AG04449 (cell line): ENCODE measurements around the gene SMAD1.

Experiments used
- CTCF ChIA-PET: fragments of 350-600 bp; formaldehyde crosslinking; extraction: SDS; loops from one replicate; lab custom pipeline; 2021; ENCODE audit warnings: antibody characterized with exemption; lab: Yijun Ruan, JAX
- POLR2A ChIA-PET: fragments of 400-600, 350-600 bp; formaldehyde crosslinking; extraction: SDS; loops from one replicate; lab custom pipeline; 2020; ENCODE audit warnings: antibody characterized with exemption, inconsistent platforms; lab: Yijun Ruan, JAX
- DNase-seq: peaks from one replicate; pipeline ENCODE4 v3.0.0-alpha.2; 2010; ENCODE audit warnings: low read depth, low spot score
- H3K4me3 ChIP-seq: 2 replicates; pipeline ENCODE4 v1.5.1; 2011; ENCODE audit warnings: low read depth, mild to moderate bottlenecking, control low read depth, low read length
- TF ChIP-seq, protein P1 (sequence below): IDR thresholded peaks from one replicate; pipeline ENCODE4 v1.5.1; 2011; ENCODE audit warnings: mild to moderate bottlenecking, moderate library complexity, low read length, control low read depth, inconsistent platforms; ENCODE audit not compliant: insufficient read depth; ENCODE audit errors: missing control alignments

The SMAD1 gene

DNA sequence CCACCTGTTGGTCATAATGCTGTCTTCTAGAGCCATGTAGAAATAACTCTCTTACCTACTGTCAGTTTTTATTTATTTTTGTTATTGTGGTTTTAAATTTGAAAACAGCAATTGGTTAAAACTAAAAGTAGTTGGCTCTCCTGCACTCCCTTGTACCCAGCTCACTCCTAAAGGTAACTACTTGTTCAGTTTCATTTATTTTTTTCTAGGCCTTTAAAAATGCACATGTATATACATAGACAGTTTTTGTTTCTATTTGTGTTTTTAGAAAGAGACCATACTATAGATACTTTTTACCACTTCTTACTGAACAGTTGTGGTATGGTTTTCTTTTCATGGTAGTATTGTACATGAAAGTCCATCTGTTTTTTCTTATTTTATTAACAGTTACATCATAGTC lies 16.8 kb downstream of the SMAD1 start:
- no peak overlapping the region for H3K4me3 ChIP-seq
- POLR2A ChIA-PET = no interaction called here
- no peak for DNase-seq
- CTCF ChIA-PET = no interaction called here
- TF ChIP-seq, protein P1, sequence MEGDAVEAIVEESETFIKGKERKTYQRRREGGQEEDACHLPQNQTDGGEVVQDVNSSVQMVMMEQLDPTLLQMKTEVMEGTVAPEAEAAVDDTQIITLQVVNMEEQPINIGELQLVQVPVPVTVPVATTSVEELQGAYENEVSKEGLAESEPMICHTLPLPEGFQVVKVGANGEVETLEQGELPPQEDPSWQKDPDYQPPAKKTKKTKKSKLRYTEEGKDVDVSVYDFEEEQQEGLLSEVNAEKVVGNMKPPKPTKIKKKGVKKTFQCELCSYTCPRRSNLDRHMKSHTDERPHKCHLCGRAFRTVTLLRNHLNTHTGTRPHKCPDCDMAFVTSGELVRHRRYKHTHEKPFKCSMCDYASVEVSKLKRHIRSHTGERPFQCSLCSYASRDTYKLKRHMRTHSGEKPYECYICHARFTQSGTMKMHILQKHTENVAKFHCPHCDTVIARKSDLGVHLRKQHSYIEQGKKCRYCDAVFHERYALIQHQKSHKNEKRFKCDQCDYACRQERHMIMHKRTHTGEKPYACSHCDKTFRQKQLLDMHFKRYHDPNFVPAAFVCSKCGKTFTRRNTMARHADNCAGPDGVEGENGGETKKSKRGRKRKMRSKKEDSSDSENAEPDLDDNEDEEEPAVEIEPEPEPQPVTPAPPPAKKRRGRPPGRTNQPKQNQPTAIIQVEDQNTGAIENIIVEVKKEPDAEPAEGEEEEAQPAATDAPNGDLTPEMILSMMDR = no peak

DNA sequence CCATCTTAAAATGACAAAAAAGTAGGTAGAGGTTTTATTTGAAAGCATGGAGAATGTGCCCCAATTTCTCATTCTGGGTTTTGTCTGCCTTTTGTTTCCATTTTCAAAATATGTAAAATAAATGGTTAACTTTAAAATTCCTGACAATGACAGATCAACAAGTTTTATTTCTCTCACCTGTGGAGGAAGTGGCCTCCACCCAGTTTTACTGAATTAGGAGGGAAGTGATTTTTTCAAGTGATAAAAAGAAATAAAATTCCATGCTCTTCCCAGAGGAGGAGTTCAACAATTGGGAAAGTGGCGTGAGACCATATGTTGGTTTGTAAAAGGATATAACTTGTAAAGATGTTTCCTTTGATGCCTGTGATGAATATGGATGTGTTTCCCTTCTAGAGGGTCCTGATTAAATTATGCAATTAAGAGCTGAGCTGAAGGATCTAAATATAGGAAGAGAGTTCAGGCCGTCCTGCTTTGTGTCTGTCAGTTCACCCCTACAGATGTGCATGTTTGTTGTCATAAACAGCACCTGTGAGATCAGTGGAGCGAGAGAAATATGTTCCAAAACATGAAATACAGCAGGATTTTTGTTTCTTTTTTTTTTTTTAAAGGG lies 19.5 kb downstream of the SMAD1 start:
- DNase-seq = no peak
- ChIA-PET POLR2A (no interaction called here), CTCF (interaction anchor here (0.9 kb wide), 1 partner anchor 267 kb away, joined by 3 read pairs; no protein-coding TSS in a partner anchor)
- TF ChIP-seq, protein P1 = no peak
- H3K4me3 ChIP-seq = no peak overlapping the region

DNA sequence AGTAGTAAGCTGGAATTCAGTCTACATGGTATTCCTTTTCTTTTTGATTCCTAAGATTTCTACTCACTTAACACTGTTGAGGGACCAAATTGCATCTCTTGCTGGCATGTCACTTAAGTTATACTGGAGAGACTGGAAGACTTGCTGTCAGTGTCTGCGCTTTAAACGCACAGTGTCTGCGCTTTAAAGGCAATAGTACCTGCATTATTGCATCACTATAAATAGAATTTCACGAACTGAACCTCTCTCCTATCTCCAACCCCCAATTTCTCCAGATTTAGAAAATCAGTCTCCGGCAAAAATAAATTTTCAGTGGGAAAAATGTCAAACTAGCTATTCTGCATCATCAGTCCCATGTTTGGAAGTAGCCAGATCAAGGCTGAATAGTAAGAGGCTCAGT lies 21.2 kb downstream of the SMAD1 start:
- ChIA-PET POLR2A (no interaction called here), CTCF (no interaction called here)
- no peak overlapping the region for H3K4me3 ChIP-seq
- TF ChIP-seq, protein P1 = no peak
- no peak for DNase-seq

- ChIA-PET POLR2A (no interaction called here), CTCF (interaction anchor here (0.8 kb wide), 1 partner anchor 10 kb away, joined by 4 read pairs; no protein-coding TSS in a partner anchor)
Measured at GRCh38 chr4:145503486-145504072, 21.9 kb downstream of the SMAD1 start.

GRCh38 chr4:145505995-145506394 lies 24.3 kb downstream of the SMAD1 start:
- DNase-seq = no peak
- TF ChIP-seq, protein P1 = no peak
- no peak overlapping the region for H3K4me3 ChIP-seq
- ChIA-PET CTCF (no interaction called here), POLR2A (no interaction called here)

More at GRCh38 chr4:145503486-145504072, 21.9 kb downstream of the SMAD1 start:
- TF ChIP-seq, protein P1 = no peak
- DNase-seq = no peak
- no peak overlapping the region for H3K4me3 ChIP-seq

DNA sequence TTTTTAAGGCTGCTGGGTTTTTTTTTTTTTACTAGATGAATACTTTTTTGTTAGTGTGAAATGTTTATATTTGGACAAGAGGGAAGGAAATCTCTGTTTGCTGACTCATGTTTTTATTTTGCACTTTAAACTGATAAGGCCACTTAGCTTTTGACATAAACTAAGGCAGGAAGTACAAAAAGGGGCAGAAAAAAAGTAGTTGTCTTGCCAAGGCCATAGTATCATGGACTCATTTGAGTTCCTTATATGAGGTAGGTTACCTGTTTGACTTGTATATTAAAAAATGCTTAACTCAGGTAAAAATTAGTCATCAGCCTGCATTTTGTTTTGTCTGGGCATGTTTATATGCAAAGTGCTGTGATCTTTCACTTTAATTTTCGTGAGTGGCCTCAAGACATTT lies 26.0 kb downstream of the SMAD1 start:
- TF ChIP-seq, protein P1 = no peak
- POLR2A ChIA-PET = no interaction called here
- H3K4me3 ChIP-seq = no peak overlapping the region
- DNase-seq = no peak
- CTCF ChIA-PET = no interaction called here
